ENCODE data around the gene AIF1L.

Gene AIF1L

DNA sequence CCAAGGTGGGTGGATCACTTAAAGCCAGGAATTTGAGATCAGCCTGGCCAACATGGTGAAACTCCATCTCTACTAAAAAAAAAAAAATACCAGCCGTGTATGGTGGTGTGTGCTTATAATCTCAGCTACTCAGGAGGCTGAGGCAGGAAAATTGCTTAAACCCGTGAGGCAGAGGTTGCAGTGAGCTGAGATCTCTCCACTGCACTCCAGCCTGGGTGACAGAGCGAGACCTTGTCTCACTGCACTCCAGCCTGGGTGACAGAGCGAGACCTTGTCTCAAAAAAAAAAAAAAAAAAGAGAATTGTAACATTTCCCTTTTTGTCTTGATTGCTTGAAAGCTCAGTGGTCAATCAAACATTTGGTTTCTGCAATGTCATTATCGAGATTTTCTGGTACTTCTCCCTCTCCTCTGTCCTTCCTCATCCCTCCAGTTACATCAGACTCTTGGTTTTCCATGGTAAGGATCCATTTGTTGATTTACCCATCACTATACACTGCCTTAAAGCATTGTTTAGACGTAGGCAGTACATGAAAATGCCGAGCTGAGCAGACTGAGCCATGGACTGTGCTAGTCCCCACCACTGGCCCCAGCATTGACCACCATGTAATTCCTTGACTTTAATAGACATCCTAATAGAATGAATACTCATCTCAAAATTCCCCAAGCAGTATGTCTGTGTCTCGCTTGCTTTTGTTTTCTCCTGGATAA lies 11.5 kb upstream of the AIF1L start:
- TF ChIP-seq, protein P1, sequence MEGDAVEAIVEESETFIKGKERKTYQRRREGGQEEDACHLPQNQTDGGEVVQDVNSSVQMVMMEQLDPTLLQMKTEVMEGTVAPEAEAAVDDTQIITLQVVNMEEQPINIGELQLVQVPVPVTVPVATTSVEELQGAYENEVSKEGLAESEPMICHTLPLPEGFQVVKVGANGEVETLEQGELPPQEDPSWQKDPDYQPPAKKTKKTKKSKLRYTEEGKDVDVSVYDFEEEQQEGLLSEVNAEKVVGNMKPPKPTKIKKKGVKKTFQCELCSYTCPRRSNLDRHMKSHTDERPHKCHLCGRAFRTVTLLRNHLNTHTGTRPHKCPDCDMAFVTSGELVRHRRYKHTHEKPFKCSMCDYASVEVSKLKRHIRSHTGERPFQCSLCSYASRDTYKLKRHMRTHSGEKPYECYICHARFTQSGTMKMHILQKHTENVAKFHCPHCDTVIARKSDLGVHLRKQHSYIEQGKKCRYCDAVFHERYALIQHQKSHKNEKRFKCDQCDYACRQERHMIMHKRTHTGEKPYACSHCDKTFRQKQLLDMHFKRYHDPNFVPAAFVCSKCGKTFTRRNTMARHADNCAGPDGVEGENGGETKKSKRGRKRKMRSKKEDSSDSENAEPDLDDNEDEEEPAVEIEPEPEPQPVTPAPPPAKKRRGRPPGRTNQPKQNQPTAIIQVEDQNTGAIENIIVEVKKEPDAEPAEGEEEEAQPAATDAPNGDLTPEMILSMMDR (conservative IDR thresholded peaks at IDR 0.05; ENCODE audit: low read depth), result no peak
- ChIA-PET CTCF (interaction anchor here (0.6 to 1.1 kb wide), 4 partner anchors 19 to 1697 kb away, joined by 3 to 4 read pairs (median 3); no protein-coding TSS in a partner anchor), POLR2A (ENCODE audit: low non-redundant PET) (no interaction called here)
- DNase-seq (ENCODE audit: low spot score), result no peak
- H3K27ac ChIP-seq, result no peak overlapping the region

- ChIA-PET CTCF (interaction anchor here (0.6 to 1.1 kb wide), 3 partner anchors 18 to 1696 kb away, joined by 3 to 4 read pairs (median 3); no protein-coding TSS in a partner anchor), POLR2A (ENCODE audit: low non-redundant PET) (no interaction called here)
- no peak for DNase-seq (ENCODE audit: low spot score)
- no peak overlapping the region for H3K27ac ChIP-seq
- TF ChIP-seq, protein P1 (conservative IDR thresholded peaks at IDR 0.05; ENCODE audit: low read depth), result no peak
These were observed 10.8 kb upstream of the AIF1L start for GRCh38 chr9:131085370-131086122.

- DNase-seq (ENCODE audit: low spot score), result no peak
- TF ChIP-seq, protein P1 (conservative IDR thresholded peaks at IDR 0.05; ENCODE audit: low read depth), result no peak
- no peak overlapping the region for H3K27ac ChIP-seq
- ChIA-PET POLR2A (ENCODE audit: low non-redundant PET) (no interaction called here), CTCF (interaction anchor here (0.7 kb wide), 2 partner anchors 121 to 221 kb away, joined by 3 to 4 read pairs; no protein-coding TSS in a partner anchor)
These were observed 8.9 kb upstream of the AIF1L start for GRCh38 chr9:131087354-131087893.

DNA sequence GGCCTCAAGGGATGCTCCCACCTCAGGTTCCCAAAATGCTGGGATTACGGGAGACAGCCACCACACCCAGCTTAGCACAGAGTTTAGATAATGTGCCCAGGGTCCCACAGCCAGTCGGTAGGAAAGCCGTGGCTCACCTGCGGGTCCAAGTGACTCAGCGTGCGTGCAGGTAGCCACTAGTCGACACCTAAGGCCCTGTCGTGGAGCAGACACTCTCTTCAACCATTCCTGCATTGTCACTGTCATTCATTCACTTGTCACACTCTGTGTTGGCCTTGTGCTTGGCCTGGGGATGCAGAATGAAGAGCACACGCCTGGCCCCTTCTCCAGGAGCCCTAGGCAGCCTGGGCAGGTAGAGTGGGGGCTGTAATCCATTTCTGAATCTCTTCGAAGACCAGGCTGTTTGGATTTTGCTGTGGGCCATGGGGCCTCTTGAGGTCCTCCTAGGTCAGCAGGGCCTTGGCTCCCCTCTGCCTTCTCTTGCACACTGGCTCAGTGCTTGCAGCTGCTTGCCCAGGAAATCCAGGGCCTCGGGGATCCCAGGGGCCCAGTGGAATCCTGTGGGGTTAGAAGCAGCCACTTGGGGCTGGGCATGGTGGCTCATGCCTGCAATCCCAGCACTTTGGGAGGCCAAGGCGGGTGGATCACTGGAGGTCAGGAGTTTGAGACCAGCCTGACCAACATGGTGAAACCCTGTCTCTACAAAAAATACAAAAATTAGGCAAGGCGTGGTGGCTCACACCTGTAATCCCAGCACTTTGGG lies 6.1 kb upstream of the AIF1L start:
- DNase-seq (ENCODE audit: low spot score), result no peak
- H3K27ac ChIP-seq, result no peak overlapping the region
- ChIA-PET POLR2A (ENCODE audit: low non-redundant PET) (no interaction called here), CTCF (no interaction called here)
- TF ChIP-seq, protein P1 (conservative IDR thresholded peaks at IDR 0.05; ENCODE audit: low read depth), result no peak

DNA sequence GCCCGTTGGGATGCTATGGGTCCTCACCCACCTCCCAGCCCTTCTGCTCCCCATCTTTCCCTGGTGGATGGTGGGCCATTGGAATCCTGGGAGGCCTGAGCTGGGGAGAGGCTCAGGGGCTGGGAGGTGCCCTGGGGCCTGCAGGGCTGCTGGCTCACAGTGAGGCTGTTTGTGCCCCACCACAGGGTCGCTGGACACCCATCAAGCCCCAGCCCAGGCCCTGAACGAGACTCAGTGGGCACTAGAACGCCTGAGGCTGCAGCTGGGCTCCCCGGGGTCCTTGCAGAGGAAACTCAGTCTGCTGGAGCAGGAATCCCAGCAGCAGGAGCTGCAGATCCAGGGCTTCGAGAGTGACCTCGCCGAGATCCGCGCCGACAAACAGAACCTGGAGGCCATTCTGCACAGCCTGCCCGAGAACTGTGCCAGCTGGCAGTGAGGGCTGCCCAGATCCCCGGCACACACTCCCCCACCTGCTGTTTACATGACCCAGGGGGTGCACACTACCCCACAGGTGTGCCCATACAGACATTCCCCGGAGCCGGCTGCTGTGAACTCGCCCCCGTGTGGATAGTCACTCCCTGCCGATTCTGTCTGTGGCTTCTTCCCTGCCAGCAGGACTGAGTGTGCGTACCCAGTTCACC lies 4.9 kb upstream of the AIF1L start:
- DNase-seq (ENCODE audit: low spot score), result no peak
- POLR2A ChIA-PET (ENCODE audit: low non-redundant PET), result no interaction called here
- no peak overlapping the region for H3K27ac ChIP-seq
- TF ChIP-seq, protein P1 (conservative IDR thresholded peaks at IDR 0.05; ENCODE audit: low read depth), result no peak
- CTCF ChIA-PET, result interaction anchor here (0.6 to 1.1 kb wide), 2 partner anchors 8 to 38 kb away, joined by 3 to 7 read pairs; no protein-coding TSS in a partner anchor

Data from RWPE1 (cell line).